K562 (cell line): ENCODE data around the gene HEBP2. TPM values are rescaled to one million over a fixed set of nuclear protein-coding genes. Genes with fewer than 3 reads are reported as not detected.

ENCODE experiments used
- ATAC-seq: fragments of 200-7000 bp; cut with Tn5 transposase; 3 replicates; pipeline ENCODE4 v1.9.1; 2020; ENCODE audit warnings: moderate library complexity
- BruUV-seq: library from RNA; stranded (reverse); fragments of 400-500 nt; replicated peaks from 2 replicates; lab custom pipeline; 2021; lab: Mats Ljungman, UMichigan
- CTCF ChIA-PET: fragments of 300-600 bp; formaldehyde crosslinking; extraction: SDS; loops from one replicate; lab custom pipeline; 2021; ENCODE audit warnings: low intra/inter-chr PET ratio; lab: Yijun Ruan, JAX
- POLR2A ChIA-PET: fragments of 300-600, 350-650 bp; sonication (Branson Sonifier 250); formaldehyde crosslinking; extraction: SDS; loops from one replicate; lab custom pipeline; 2021; ENCODE audit warnings: antibody characterized with exemption, inconsistent platforms; lab: Yijun Ruan, JAX
- DNase-seq, 4 experiments: peaks; one replicate each; pipeline versions ENCODE4 v3.0.0 to v3.0.0-alpha.2; 2011 to 2018; ENCODE audit warnings: low spot score in 3 of 4, mixed read lengths in 3 of 4; ENCODE audit errors: extremely low read depth in 1 of 4
- FAIRE-seq: peaks from 2 replicates; lab custom pipeline; 2011; peaks lifted over from hg19 to GRCh38; lab: Jason Lieb, UNC
- H2AFZ ChIP-seq: 2 replicates; pipeline ENCODE4 v1.6.0; 2011; ENCODE audit warnings: low read depth, low read length, control low read depth, inconsistent platforms
- H3K27ac ChIP-seq: fragments of 200-600 bp; 3 replicates; pipeline ENCODE4 v1.8.0; 2011; ENCODE audit warnings: low read depth, mild to moderate bottlenecking, control low read depth, inconsistent platforms, low read length, moderate library complexity, mixed read lengths; ENCODE audit errors: extremely low read depth
- H3K27me3 ChIP-seq, 2 experiments: fragments of 300-600 bp in 1 of 2; 2 replicates in 1 of 2; 3 replicates in 1 of 2; pipeline versions ENCODE4 v1.6.0 to v1.8.0; 2011; ENCODE audit warnings: inconsistent platforms in 2 of 2, low read length in 2 of 2, mild to moderate bottlenecking in 1 of 2, mixed read lengths in 1 of 2, moderate library complexity in 1 of 2; ENCODE audit not compliant: control insufficient read depth in 2 of 2, insufficient read depth in 2 of 2
- H3K36me3 ChIP-seq: fragments of 300-600 bp; 3 replicates; pipeline ENCODE4 v1.8.0; 2011; ENCODE audit warnings: mild to moderate bottlenecking, low read length, inconsistent platforms; ENCODE audit not compliant: control insufficient read depth, insufficient read depth
- H3K4me1 ChIP-seq, 2 experiments: fragments of 200-600 bp in 1 of 2; replicated peaks in 1 of 2; 2 replicates in 1 of 2; 3 replicates in 1 of 2; pipeline versions ENCODE4 v1.5.1 to v1.8.0; 2011; ENCODE audit warnings: inconsistent platforms in 2 of 2, low read length in 2 of 2, mild to moderate bottlenecking in 1 of 2, mixed read lengths in 1 of 2, moderate library complexity in 1 of 2; ENCODE audit not compliant: control insufficient read depth in 2 of 2, insufficient read depth in 2 of 2
- H3K4me2 ChIP-seq: 2 replicates; pipeline ENCODE4 v1.6.1; 2011; ENCODE audit warnings: low read length, control low read depth, inconsistent platforms, mixed read lengths; ENCODE audit not compliant: insufficient read depth
- H3K4me3 ChIP-seq: fragments of 200-600 bp; sonication (generic), shearing (Covaris generic); 2 replicates; pipeline ENCODE4 v1.5.1; 2016; ENCODE audit warnings: control low read depth, inconsistent platforms
- H3K79me2 ChIP-seq: fragments of 200-600 bp; 3 replicates; pipeline ENCODE4 v1.8.0; 2011; ENCODE audit warnings: low read length, inconsistent platforms; ENCODE audit not compliant: control insufficient read depth, insufficient read depth
- H3K9ac ChIP-seq, 2 experiments: 2 replicates each; pipeline versions ENCODE4 v1.6.0 to v1.6.1; 2011; ENCODE audit warnings: low read depth in 2 of 2, low read length in 2 of 2, control low read depth in 1 of 2, inconsistent platforms in 1 of 2, mild to moderate bottlenecking in 1 of 2, mixed read lengths in 1 of 2; ENCODE audit not compliant: insufficient read depth in 1 of 2
- H3K9me1 ChIP-seq: one replicate; pipeline ENCODE4 v1.6.0; 2011; ENCODE audit warnings: inconsistent platforms, mild to moderate bottlenecking, low read length, moderate library complexity; ENCODE audit not compliant: control insufficient read depth, insufficient read depth
- H3K9me3 ChIP-seq: replicated peaks from 2 replicates; pipeline ENCODE4 v1.5.1; 2011; ENCODE audit warnings: low read depth, low read length, inconsistent platforms; ENCODE audit not compliant: control insufficient read depth, insufficient read depth
- H4K20me1 ChIP-seq: replicated peaks from 2 replicates; pipeline ENCODE4 v1.6.1; 2011; ENCODE audit warnings: low read length, inconsistent platforms, mixed read lengths; ENCODE audit not compliant: control insufficient read depth, insufficient read depth
- JUNB ChIP-seq: fragments of 450-650 bp; formaldehyde crosslinking; conservative IDR thresholded peaks from 2 replicates; pipeline ENCODE4 v1.4.0; 2020; ENCODE audit warnings: mild to moderate bottlenecking
- MCM7 ChIP-seq, 2 experiments: fragments of 450-650 bp; IDR thresholded peaks; 2 replicates each; pipeline ENCODE4 v1.6.1; 2016 to 2018
- RAD21 ChIP-seq, 2 experiments: fragments of 250-450 bp in 1 of 2; fragments of 450-650 bp in 1 of 2; sonication (Bioruptor Pico) in 1 of 2; formaldehyde crosslinking in 1 of 2; IDR thresholded peaks in 1 of 2; conservative IDR thresholded peaks in 1 of 2; 2 replicates each; pipeline versions ENCODE4 v1.4.0 to v1.8.0; 2020 to 2022; ENCODE audit warnings: mild to moderate bottlenecking in 2 of 2, moderate library complexity in 1 of 2
- TAF1 ChIP-seq: IDR thresholded peaks from 2 replicates; pipeline ENCODE4 v1.6.1; 2011; ENCODE audit warnings: mild to moderate bottlenecking, low read length, moderate library complexity; ENCODE audit not compliant: insufficient read depth, control insufficient read depth, severe bottlenecking; ENCODE audit errors: extremely low read depth
- ZNF143 ChIP-seq: sonication (generic); formaldehyde crosslinking; IDR thresholded peaks from 2 replicates; pipeline ENCODE4 v1.9.0; 2022; ENCODE audit warnings: mild to moderate bottlenecking, missing genetic modification reagents
- WGBS: fragments of 100-300 bp; shearing (Covaris generic); methylation state at CpG from one replicate; pipeline ENCODE4 v1.1.6; 2016; ENCODE audit warnings: low coverage, mixed read lengths; ENCODE audit not compliant: insufficient coverage; ENCODE audit errors: missing lambda C conversion rate; 5-methylcytosine and 5-hydroxymethylcytosine counted together
- in situ Hi-C: fragments of 300-500 bp; cut with MboI; formaldehyde crosslinking; loops from 4 replicates; pipeline ENCODE4 v1.15.0; 2018; ENCODE audit warnings: inconsistent platforms, mixed read lengths
- intact Hi-C: fragments of 100-400 bp; cut with micrococcal nuclease; formaldehyde crosslinking; loops from 2 replicates; pipeline ENCODE4 v1.14.2; 2022
- polyA plus RNA-seq, 8 experiments: library from polyadenylated mRNA; depleted of rRNA in 4 of 8; stranded (reverse) in 5 of 8; unstranded in 3 of 8; fragments of >200 nt; fragmentation: Nextera tagmentation in 2 of 8; fragmentation: Illumina TruSeq in 1 of 8; extraction: Ambion mirVana in 2 of 8; extraction: Trizol in 1 of 8; gene quantifications; 2 replicates each; pipeline versions ENCODE4 v1.2.1 to v1.2.3, GENCODE V29; 2011 to 2014; ENCODE audit warnings: inconsistent platforms in 1 of 8, missing spikeins in 1 of 8
- total RNA-seq, 7 experiments: library from RNA; depleted of rRNA in 6 of 7; stranded (reverse); fragments of >200 nt in 6 of 7; fragmentation: Illumina TruSeq in 2 of 7; extraction: Trizol in 2 of 7; gene quantifications; 2 replicates each; pipeline versions ENCODE4 v1.2.1 to v1.2.3, GENCODE V29; 2011 to 2021; ENCODE audit warnings: low replicate concordance in 1 of 7
- TF ChIP-seq, protein P1 (sequence below): fragments of 250-450 bp; sonication (Bioruptor Pico); IDR thresholded peaks from 2 replicates; pipeline ENCODE4 v1.5.0; 2021; ENCODE audit warnings: mild to moderate bottlenecking, moderate library complexity

Gene HEBP2
- total and polyA plus RNA-seq, 9 of the 15 experiments (the other 6 are each of a cell fraction or from before 2014, with no cell fraction given) = 8.5 to 63.7 (median 36.9) TPM

DNA sequence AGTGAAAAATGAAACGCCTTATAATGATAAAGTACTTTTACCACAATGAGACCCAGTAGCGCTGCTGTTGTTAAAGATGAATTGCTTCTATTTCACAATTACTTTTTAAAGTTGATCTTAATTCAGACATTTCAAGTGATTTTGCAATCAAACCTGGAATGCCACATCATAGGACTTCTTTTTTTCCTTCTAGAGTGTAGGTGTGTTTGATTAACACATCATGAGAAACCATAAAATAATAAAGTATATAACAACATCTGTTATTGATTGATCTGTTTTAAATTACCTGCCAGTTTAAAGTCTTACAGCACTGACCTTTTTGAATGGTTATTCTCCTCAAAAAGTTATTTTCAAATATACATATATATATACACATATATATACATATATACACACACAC lies 38.6 kb downstream of the HEBP2 start:
- BruUV-seq = no TSS peak
- Histone ChIP-seq H2AFZ (no peak overlapping the region), H3K9ac (no peak overlapping the region), H3K4me1 (no peaks in the 10 kb centered on the region), H3K9me1 (no peaks in the 10 kb centered on the region), H3K9me3 (no peaks in the 10 kb centered on the region), H3K4me2 (no peak overlapping the region), H3K4me3 (no peak overlapping the region), H3K79me2 (no peaks in the 10 kb centered on the region), H4K20me1 (no peaks in the 10 kb centered on the region)
- FAIRE-seq (no peak), DNase-seq (no peak), ATAC-seq (no peak)
- ChIA-PET POLR2A (interaction anchor here (0.6 kb wide), 1 partner anchor 722 kb away, joined by 4 read pairs; no protein-coding TSS in a partner anchor), CTCF (no interaction called here)
- TF ChIP-seq JUNB (CRISPR knock-in tag) (no peak), MCM7 (IDR thresholded peaks at IDR 0.05) (no peak), RAD21 (CRISPR knock-in tag; conservative IDR thresholded peaks at IDR 0.05 in 1 of 2, IDR thresholded peaks at IDR 0.05 in 1 of 2) (no peak), ZNF143 (CRISPR knock-in tag) (no peak), TAF1 (no peak)
- TF ChIP-seq, protein P1, sequence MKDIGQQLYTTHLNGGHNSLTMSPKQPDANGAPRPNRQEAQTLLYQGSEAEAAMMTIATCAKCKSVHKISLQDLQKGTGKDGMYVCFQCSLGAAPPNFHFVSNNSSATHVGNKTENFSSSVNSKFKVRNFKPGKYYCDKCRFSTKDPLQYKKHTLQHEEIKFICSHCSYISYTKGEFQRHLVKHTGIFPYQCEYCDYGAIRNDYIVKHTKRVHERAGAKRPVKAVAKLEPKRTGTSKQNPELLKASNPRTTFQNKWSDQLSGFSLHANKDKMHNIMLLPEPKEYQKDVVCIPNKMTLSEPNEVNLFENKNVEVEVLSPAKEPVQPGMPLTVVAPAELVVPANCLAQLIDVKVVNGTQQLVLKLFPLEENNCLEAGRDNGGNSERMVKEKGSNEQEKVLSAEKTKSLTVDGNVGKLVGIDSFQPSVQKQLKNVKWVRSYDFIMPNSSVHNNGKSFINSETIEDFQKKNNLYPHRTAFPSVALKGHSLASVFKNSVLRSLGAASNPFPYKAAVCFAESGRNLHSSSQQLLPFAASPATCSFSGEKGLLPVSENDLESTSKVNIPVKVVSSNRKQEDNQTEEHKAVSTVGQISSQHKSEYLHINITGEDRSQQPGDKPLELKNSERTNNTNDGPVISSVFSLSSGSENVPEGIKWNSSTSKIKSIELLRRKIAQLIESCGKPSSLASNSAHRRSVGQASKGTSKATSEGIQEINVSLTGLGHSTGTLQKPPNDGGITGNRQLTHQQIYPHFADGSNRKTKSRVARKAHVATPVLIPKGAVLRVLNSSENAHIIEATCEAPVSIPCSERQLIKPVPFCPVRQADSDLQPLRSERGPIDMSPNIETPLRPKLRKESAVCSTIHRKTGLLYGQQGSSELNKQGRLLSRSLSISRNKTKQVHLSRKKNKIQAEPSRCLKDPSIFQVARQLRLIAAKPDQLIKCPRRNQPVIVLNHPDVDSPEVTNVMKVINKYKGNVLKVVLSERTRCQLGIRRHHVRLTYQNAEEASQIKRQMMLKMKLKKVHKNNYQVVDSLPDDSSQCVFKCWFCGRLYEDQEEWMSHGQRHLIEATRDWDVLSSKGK (CRISPR knock-in tag) = no peak
- TF ChIP-seq, all 486 proteins: peak for 0
- WGBS = 0% methylated on average over 2 of the region's 2 CpGs
- intact Hi-C loops (no loop called here), in situ Hi-C loops (no loop called here)
- no peak overlapping the region for H3K27ac ChIP-seq
- H3K36me3 ChIP-seq = no peaks in the 10 kb centered on the region
- H3K27me3 ChIP-seq = peaks cover 7 to 13% of the 10 kb centered on the region in 2 experiments; a peak in 3 of 5 replicates
